ENCODE data around the gene PPP1R27.

The PPP1R27 gene

GRCh38 chr17:81813861-81814683, 20.8 kb downstream of the PPP1R27 start:
- TF ChIP-seq, protein P1, sequence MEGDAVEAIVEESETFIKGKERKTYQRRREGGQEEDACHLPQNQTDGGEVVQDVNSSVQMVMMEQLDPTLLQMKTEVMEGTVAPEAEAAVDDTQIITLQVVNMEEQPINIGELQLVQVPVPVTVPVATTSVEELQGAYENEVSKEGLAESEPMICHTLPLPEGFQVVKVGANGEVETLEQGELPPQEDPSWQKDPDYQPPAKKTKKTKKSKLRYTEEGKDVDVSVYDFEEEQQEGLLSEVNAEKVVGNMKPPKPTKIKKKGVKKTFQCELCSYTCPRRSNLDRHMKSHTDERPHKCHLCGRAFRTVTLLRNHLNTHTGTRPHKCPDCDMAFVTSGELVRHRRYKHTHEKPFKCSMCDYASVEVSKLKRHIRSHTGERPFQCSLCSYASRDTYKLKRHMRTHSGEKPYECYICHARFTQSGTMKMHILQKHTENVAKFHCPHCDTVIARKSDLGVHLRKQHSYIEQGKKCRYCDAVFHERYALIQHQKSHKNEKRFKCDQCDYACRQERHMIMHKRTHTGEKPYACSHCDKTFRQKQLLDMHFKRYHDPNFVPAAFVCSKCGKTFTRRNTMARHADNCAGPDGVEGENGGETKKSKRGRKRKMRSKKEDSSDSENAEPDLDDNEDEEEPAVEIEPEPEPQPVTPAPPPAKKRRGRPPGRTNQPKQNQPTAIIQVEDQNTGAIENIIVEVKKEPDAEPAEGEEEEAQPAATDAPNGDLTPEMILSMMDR (IDR thresholded peaks at IDR 0.05; ENCODE audit: low read depth, low read length), result no peak
- TF ChIP-seq MAX (IDR thresholded peaks at IDR 0.05; ENCODE audit: low read depth, low read length) (no peak), MYC (IDR thresholded peaks at IDR 0.05; ENCODE audit: low read depth, low read length) (no peak), POLR2A (IDR thresholded peaks at IDR 0.05; ENCODE audit: extremely low read depth, insufficient read length) (no peak)
- no peak for DNase-seq (ENCODE audit: low read depth)
- no peak overlapping the region for H3K4me3 ChIP-seq (ENCODE audit: low read depth, low read length)

- no peak for DNase-seq (ENCODE audit: low read depth)
- no peak overlapping the region for H3K4me3 ChIP-seq (ENCODE audit: low read depth, low read length)
- TF ChIP-seq MAX (IDR thresholded peaks at IDR 0.05; ENCODE audit: low read depth, low read length) (no peak), POLR2A (IDR thresholded peaks at IDR 0.05; ENCODE audit: extremely low read depth, insufficient read length) (no peak), MYC (IDR thresholded peaks at IDR 0.05; ENCODE audit: low read depth, low read length) (no peak)
- TF ChIP-seq, protein P1 (IDR thresholded peaks at IDR 0.05; ENCODE audit: low read depth, low read length), result no peak
Measured at GRCh38 chr17:81813371-81813684, 21.5 kb downstream of the PPP1R27 start.

DNA sequence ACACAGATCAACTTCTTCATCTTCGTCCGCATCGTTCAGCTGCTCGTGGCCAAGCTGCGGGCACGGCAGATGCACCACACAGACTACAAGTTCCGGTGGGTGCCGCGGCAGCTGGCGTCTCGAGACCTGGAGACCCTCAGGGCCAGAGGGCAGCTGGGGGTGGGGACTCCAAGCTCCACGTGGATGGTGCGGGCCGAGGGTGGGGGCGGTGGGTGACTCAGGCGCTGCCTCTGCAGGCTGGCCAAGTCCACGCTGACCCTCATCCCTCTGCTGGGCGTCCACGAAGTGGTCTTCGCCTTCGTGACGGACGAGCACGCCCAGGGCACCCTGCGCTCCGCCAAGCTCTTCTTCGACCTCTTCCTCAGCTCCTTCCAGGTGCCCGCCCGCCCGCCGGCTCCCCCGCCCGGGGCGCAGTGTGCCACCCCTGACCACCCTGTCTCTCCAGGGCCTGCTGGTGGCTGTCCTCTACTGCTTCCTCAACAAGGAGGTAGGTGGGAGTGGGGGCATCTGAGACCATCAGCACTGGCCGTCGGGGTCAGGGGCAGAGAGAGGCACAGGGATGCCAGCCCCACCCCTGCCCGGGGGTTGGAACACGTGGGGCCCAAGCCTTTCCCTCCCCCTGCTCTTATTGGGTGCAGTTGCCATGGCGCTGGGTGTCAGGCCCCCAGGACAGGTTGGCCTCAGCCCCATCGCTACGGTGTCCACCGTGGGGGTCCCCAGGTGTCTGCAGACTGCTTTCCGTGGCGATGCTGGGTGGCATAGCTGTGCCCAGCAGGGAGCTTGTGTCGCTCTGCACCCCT, 22.1 kb downstream of the PPP1R27 start:
- TF ChIP-seq POLR2A (IDR thresholded peaks at IDR 0.05; ENCODE audit: extremely low read depth, insufficient read length), result no peak
- H3K4me3 ChIP-seq (ENCODE audit: low read depth, low read length), result no peak overlapping the region
- no peak for DNase-seq (ENCODE audit: low read depth)

- no peak for DNase-seq (ENCODE audit: low read depth)
- no peak for TF ChIP-seq MYC (IDR thresholded peaks at IDR 0.05; ENCODE audit: low read depth, low read length)
- no peak for TF ChIP-seq MAX (IDR thresholded peaks at IDR 0.05; ENCODE audit: low read depth, low read length)
- TF ChIP-seq, protein P1 (IDR thresholded peaks at IDR 0.05; ENCODE audit: low read depth, low read length), result no peak
- no peak for TF ChIP-seq POLR2A (IDR thresholded peaks at IDR 0.05; ENCODE audit: extremely low read depth, insufficient read length)
- H3K4me3 ChIP-seq (ENCODE audit: low read depth, low read length), result no peak overlapping the region
Measured at GRCh38 chr17:81811705-81812570, 22.9 kb downstream of the PPP1R27 start.

GRCh38 chr17:81810892-81811704, 23.8 kb downstream of the PPP1R27 start:
- no peak overlapping the region for H3K4me3 ChIP-seq (ENCODE audit: low read depth, low read length)
- TF ChIP-seq POLR2A (IDR thresholded peaks at IDR 0.05; ENCODE audit: extremely low read depth, insufficient read length) (no peak), MAX (IDR thresholded peaks at IDR 0.05; ENCODE audit: low read depth, low read length) (no peak), MYC (IDR thresholded peaks at IDR 0.05; ENCODE audit: low read depth, low read length) (no peak)
- TF ChIP-seq, protein P1 (IDR thresholded peaks at IDR 0.05; ENCODE audit: low read depth, low read length), result no peak

More at GRCh38 chr17:81810892-81811704, 23.8 kb downstream of the PPP1R27 start:
- DNase-seq (ENCODE audit: low read depth), result no peak
